ENCODE results near the gene PDCD1. TPM values are rescaled to one million over a fixed set of nuclear protein-coding genes. Genes with fewer than 3 reads are reported as not detected.
"Not testable (repeated sequence)": the region's sequence is repeated elsewhere in the genome, so short reads cannot be mapped to it uniquely, and the experiment has no call there.

The PDCD1 gene
- total RNA-seq, 1 experiment from 2014 or later, result not detected

- not testable (repeated sequence) for H3K9me3 ChIP-seq
Observed at GRCh38 chr2:241817821-241818215, 40.9 kb downstream of the PDCD1 start.

DNA sequence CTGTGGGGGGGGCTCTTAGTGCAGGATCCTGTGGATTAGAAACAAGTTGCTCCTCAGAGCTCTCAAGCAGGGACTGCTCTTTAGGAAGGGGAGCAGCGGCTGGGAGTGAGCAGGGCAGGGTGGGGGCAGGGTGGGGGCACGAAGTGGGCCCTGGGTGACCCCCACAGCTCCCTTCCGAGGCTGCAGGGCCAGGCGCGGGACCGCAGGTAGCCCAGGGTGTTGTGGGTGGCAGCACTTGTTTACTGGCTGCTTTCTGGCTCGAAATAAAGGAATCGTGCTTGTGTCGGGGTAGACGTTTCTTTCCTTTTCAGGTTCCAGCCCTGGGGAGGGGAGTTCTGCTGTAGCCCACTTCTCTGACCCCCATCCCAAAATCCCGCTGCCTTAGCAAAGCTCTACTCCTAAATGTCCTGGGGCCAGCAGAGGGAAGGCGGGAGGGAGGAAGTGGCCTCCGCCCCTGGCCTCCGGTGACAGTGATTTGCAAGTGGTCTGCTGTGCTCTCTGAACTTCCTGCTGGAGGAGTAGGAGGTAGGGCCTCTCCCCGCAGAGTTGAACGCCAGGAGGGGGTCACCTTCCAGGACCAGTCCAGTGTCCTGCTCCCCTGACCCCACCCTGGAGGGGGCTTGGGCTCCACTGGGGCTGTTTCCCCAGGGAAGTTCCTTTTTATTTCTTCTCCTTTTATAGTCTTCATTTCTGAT, 41.4 kb downstream of the PDCD1 start:
- H3K27me3 ChIP-seq, result no peaks in the 10 kb centered on the region
- no peaks in the 10 kb centered on the region for H3K36me3 ChIP-seq
- no peaks in the 10 kb centered on the region for H3K9me3 ChIP-seq
- H3K4me3 ChIP-seq, result no peak overlapping the region
- no peak for DNase-seq

More at GRCh38 chr2:241817821-241818215, 40.9 kb downstream of the PDCD1 start:
- DNase-seq, H3K4me3 ChIP-seq, H3K27me3 ChIP-seq, H3K36me3 ChIP-seq: not testable (repeated sequence)

DNA sequence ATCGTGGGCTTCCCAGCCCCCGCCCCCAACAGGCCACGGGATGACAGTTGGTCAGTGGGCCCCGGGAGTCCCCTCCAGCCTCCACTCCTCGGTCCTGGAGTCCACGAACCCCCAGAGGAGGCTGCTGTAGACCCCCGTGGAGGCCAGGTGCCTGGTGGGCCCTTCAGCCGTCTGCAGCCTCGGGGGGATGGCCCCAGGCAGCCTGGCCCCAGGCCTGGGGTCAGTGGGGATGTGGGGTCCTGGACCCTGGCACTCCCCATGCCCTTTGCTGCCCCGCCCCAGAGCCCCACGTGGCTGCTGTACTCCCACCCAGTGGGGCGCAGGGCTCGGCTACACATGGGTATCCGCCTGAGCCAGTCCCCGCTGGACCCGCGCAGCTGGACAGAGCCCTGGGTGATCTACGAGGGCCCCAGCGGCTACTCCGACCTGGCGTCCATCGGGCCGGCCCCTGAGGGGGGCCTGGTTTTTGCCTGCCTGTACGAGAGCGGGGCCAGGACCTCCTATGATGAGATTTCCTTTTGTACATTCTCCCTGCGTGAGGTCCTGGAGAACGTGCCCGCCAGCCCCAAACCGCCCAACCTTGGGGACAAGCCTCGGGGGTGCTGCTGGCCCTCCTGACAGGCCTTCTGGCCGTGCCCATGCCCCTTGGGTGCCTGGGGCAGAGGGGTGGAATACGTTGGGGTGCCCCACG, 42.1 kb downstream of the PDCD1 start:
- Histone ChIP-seq H3K9me3 (no peaks in the 10 kb centered on the region), H3K4me3 (no peak overlapping the region), H3K27me3 (no peaks in the 10 kb centered on the region), H3K36me3 (no peaks in the 10 kb centered on the region)
- no peak for DNase-seq

DNA sequence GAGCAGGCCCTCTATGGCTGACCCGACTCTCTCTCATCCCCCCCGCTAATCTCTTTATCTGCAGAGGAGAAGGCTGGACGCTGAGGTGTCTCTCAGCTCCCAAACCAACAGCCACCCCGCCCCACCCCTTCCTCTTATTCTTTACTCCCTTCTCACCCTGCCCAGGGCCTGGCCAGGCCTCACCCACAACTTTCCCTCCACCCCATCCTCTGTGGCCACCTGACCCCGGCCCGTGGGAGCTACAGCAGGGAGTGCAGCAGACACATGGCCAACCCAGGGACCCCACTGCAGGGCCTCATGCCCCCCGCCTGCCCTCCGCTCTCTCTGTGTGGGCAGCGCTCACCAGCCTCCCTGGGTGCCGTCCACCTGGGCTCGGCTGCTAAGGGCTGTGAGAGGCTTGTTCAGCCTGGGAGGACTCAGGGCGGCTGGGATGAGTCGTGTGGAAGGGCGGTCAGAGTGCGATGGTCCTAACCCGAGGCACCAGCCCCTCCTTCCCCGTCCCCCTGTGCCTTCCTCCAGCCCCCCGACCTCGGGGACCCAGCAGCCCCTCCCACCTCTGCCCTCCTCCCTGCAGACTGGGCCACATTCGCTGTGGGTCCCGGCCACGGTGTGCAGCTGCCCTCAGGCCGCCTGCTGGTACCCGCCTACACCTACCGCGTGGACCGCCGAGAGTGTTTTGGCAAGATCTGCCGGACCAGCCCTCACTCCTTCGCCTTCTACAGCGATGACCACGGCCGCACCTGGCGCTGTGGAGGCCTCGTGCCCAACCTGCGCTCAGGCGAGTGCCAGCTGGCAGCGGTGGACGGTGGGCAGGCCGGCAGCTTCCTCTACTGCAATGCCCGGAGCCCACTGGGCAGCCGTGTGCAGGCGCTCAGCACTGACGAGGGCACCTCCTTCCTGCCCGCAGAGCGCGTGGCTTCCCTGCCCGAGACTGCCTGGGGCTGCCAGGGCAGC, 42.9 kb downstream of the PDCD1 start:
- H3K9me3 ChIP-seq, result no peaks in the 10 kb centered on the region
- DNase-seq, result no peak
- H3K36me3 ChIP-seq, result no peaks in the 10 kb centered on the region
- no peaks in the 10 kb centered on the region for H3K27me3 ChIP-seq
- H3K4me3 ChIP-seq, result no peak overlapping the region

DNA sequence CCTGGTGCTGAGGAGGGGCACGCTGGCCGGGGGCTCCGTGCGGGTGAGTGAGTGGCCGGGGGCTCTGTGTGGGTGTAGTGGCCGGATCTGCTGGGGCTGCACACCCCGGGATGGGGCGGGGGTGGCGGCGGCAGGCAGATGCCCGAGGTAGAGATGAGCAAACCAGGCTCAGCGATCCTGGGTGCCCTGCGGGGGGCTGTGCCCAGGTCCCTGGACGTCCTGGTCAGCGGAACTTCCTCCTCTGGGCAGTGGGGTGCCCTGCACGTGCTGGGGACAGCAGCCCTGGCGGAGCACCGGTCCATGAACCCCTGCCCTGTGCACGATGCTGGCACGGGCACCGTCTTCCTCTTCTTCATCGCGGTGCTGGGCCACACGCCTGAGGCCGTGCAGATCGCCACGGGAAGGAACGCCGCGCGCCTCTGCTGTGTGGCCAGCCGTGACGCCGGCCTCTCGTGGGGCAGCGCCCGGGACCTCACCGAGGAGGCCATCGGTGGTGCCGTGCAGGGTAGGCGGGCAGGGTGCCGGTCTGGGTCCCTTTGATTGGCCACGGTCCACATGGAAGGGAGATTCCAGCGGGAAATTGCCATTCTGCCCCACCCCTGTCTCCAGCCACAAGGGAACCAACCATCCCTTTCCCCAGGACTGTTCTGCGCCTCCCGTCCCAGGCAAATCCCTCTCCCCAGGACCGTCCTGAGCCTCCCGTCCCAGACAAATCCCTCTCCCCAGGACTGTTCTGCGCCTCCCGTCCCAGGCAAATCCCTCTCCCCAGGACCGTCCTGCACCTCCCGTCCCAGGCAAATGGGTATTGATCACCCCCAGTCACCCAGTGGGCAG, 43.8 kb downstream of the PDCD1 start:
- no peaks in the 10 kb centered on the region for H3K36me3 ChIP-seq
- no peak for DNase-seq
- H3K4me3 ChIP-seq, result no peak overlapping the region
- H3K9me3 ChIP-seq, result no peaks in the 10 kb centered on the region
- no peaks in the 10 kb centered on the region for H3K27me3 ChIP-seq

DNA sequence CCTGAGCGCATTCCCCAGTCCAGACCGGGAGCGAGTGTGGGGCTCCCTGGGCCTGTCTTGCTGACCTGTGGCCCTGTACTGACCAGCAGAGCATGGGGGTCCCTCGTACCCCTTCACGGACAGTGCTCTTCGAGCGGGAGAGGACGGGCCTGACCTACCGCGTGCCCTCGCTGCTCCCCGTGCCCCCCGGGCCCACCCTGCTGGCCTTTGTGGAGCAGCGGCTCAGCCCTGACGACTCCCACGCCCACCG, 44.4 kb downstream of the PDCD1 start:
- no peak overlapping the region for H3K4me3 ChIP-seq
- DNase-seq, result no peak
- no peaks in the 10 kb centered on the region for H3K9me3 ChIP-seq
- no peaks in the 10 kb centered on the region for H3K27me3 ChIP-seq
- no peaks in the 10 kb centered on the region for H3K36me3 ChIP-seq

GRCh38 chr2:241813644-241814392, 44.9 kb downstream of the PDCD1 start:
- Histone ChIP-seq H3K4me3 (no peak overlapping the region), H3K9me3 (no peaks in the 10 kb centered on the region), H3K36me3 (no peaks in the 10 kb centered on the region), H3K27me3 (no peaks in the 10 kb centered on the region)
- DNase-seq, result no peak

GRCh38 chr2:241812730-241813643, 45.7 kb downstream of the PDCD1 start:
- no peak overlapping the region for H3K4me3 ChIP-seq
- H3K36me3 ChIP-seq, result no peaks in the 10 kb centered on the region
- no peaks in the 10 kb centered on the region for H3K9me3 ChIP-seq
- H3K27me3 ChIP-seq, result no peaks in the 10 kb centered on the region
- DNase-seq, result no peak

DNA sequence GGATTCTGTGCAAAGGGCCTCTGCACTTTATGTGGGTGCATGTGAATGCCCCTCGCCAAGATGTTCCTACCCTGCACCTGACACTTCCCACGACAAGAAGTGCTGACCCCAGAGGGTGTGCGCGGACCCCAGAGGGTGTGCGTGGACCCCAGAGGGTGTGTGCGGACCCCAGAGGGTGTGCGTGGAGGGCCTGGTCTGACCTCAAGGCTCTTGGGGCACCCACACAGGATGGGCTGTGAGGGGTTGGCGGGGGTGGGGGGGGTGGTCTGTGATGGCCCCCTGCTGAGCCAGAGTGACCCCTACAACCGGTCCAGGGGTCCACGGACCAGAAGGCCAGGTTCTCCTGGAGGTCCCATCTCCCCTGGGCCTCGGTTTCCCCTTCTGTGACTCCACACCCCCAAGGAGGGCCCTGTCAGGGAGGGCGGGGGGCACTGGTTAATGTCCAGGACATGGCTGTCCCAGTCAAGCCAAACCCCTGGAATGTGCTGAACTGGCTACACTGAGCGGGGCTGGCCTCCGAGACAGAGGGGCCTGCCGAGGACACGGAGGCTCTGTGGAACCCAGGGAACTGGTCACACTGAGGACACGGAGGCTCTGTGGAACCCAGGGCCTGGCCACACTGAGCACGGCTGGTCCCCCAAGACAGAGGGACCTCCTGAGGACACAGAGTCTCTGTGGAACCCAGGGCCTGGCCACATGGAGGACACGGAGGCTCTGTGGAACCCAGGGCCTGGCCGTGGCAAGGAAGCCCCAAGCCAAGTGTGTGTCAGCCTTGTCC, 46.6 kb downstream of the PDCD1 start:
- no peaks in the 10 kb centered on the region for H3K27me3 ChIP-seq
- no peaks in the 10 kb centered on the region for H3K36me3 ChIP-seq
- no peak for DNase-seq
- no peaks in the 10 kb centered on the region for H3K9me3 ChIP-seq
- no peak overlapping the region for H3K4me3 ChIP-seq

GRCh38 chr2:241811201-241811951, 47.3 kb downstream of the PDCD1 start:
- Histone ChIP-seq H3K27me3 (no peaks in the 10 kb centered on the region), H3K4me3 (no peak overlapping the region), H3K36me3 (no peaks in the 10 kb centered on the region), H3K9me3 (no peaks in the 10 kb centered on the region)
- no peak for DNase-seq

DNA sequence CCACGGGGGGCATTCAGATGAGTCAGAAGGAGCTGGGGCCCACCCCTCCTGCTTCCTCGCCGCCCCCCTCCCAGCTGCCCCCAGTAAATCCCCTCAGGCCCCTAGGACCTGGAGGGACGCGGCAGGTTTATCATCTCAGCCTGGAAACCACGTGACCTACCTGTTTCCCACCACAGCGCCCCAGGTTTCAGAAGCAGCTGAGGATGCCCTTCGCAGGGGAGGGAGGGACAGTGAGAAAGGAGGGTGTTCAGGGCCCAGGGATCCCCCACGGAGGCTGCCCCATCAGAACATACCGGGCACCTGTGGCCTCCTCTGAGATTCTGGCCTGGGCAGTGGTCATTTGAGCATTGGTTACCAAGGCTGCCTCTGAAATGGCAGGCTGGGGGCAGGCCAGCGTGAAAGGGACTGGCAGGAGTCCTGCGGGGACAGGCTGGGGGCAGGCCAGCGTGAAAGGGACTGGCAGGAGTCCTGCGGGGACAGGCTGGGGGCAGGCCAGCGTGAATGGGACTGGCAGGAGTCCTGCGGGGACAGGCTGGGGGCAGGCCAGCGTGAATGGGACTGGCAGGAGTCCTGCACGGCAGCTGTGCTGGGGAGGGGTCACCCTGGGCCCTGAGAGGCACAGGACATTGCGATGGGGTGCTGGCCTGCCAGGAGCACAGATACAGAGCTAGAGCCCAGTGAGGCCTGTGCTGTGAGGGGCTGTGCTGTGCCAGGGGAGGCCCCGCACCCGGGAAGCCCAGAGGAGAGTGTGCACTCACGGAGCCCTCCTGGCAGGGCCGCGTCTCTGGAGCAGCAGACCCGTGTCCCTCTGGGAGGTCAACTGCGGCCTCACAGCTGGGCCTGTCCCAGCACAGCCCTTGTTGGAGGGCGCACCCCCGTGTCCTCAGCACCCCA, 48.1 kb downstream of the PDCD1 start:
- Histone ChIP-seq H3K4me3 (no peak overlapping the region), H3K36me3 (no peaks in the 10 kb centered on the region), H3K27me3 (no peaks in the 10 kb centered on the region), H3K9me3 (no peaks in the 10 kb centered on the region)
- no peak for DNase-seq

DNA sequence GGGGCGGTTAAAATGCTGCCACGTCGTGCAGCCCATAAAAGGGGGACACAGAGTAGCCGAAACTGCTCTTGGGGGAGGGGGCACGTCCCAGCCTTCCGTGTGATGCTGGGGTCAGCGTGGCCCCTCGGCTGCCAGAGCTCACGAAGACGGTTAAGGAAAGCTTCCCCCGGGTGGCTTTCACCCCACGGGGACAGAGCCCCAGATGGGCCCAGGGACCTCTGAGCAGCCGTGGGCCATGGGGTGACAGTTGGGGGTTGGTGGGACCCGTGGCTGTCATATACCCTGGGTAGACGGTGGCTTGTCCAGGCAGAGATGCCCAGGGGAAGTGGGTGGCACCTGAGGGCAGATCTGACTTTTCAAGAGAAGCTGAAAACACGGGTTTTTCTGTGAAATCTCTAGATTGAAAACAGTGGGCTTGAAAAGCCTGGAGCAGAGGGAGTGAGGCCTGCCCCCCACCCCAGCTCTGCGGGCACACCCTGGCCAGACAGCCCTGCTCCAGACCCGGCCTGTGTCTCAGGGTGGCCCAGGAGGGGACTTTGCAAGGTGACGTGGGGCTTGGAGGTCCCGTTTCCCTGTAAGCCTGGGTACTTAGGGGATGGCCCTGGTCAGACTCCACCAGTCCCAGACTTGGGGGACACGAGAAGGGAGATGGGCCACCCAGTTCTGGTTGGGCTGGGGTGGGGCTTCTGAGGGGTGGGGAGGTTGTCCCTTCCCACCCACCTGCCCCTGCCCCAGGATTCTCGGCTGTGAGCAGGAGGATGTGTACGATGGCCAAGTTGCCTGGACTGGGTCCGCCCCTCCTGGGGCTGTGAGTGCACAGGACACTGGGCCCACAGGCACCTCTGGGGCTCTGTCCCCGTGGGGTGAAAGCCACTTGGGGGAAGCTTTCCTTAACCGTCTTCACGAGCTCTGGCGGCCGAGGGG, 49.0 kb downstream of the PDCD1 start:
- DNase-seq, result no peak
- H3K4me3 ChIP-seq, result no peak overlapping the region
- no peaks in the 10 kb centered on the region for H3K27me3 ChIP-seq
- no peaks in the 10 kb centered on the region for H3K36me3 ChIP-seq
- no peaks in the 10 kb centered on the region for H3K9me3 ChIP-seq
